GM18502 (cell line): ENCODE results near the gene ACP5.
"Not testable (repeated sequence)": the region's sequence is repeated elsewhere in the genome, so short reads cannot be mapped to it uniquely, and the experiment has no call there.

Experiments
- ATAC-seq: cut with Tn5 transposase; IDR thresholded peaks from one replicate; pipeline ENCODE4 v1.9.1; 2021; ENCODE audit warnings: mild to moderate bottlenecking; ENCODE audit not compliant: unreplicated experiment, poor library complexity

The ACP5 gene

DNA sequence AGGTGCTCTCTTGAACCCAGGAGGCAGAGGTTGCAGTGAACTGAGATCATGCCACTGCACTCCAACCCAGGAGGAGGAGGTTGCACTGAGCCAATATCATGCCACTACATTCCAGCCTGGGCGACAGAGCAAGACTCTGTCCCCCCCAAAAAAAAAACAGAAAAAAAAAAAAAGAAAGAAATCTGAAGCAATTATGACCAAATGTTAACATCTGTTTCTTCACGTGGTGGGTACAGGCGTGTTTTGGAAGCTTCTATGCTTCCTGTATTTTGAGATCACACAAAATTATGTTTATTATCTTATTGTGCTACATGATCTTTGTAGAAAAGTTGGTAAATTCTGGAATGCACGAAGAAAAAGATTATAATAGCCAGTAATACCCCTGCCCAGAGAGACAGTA is 2.7 kb upstream of the ACP5 start:
- ATAC-seq: no peak

DNA sequence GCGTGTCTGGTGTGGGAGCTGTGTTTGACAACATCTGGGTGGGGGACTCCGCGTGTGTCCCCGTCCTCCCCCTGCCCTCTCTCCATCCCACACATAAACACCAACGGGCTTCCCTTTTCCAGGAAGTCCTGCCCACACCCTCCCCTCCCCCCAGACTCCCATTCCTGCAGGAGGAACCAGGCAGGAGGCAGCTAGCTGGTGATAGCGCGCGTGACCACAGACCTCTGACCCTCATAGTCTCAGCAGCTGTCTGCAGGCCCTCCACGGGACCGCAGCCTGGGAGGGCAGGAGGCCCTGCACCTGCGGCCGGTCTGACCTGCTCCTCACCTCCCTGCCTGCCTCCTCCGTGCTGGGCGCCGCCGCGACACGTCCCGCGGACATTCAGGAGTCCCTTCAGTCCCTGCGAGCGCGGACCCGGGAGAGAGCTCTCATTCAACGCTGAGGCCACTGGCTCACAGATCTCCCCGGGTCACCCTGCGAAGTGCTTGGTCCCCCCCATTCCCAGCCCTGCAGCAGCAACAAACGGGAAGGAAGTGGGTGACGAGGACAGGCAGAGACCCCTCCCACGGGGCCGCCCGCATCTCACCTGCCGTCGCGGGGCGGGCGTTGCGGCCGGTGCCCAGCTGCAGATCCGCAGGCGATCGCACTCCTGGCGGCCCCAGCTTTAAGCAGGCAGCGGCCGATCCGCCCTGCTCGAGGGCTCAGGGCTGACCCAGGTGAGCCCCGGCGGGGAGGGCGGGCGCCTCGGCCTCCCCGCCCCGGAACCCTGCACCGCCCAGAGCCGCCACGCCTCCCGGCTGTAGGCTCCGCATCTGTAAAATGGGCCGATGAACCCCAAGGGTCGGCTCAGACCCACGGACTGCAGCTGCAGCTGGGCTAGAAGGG is 1.1 kb upstream of the ACP5 start:
- no peak for ATAC-seq

DNA sequence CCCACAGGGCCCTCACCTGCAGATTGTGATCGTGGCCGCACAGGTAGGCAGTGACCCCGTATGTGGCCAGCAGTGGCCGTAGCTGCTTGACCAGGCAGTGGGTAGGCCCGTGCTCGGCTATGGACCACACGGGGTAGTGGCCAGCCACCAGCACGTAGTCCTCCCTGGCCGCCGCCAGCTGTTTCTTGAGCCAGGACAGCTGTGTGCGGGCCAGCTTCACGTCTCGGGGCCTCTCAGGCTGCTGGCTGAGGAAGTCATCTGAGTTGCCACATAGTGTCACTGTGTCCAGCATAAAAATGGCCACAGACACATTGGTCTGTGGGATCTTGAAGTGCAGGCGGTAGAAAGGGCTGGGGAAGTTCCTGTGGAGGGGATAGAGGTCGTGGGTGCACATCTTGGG is 1.2 kb downstream of the ACP5 start:
- no peak for ATAC-seq

DNA sequence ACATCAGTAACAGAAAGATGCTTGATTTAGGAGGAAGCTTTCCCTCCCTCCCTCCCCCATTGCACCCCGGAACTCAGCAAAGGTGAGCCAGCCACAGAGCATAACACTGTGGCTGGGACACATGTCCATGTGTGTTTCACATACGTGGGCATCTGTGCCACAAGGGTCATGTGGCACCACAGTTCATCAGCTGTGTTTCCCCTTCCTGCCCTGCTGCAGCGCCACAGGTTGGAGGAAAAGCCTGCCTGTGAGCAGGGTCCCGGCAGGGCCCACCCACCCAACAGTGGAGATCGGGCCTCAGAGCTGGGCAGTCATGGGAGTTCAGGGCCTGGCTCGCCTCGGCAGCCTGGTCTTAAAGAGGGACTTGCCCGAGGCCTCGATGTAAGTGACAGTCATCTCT is 2.8 kb downstream of the ACP5 start:
- no peak for ATAC-seq

DNA sequence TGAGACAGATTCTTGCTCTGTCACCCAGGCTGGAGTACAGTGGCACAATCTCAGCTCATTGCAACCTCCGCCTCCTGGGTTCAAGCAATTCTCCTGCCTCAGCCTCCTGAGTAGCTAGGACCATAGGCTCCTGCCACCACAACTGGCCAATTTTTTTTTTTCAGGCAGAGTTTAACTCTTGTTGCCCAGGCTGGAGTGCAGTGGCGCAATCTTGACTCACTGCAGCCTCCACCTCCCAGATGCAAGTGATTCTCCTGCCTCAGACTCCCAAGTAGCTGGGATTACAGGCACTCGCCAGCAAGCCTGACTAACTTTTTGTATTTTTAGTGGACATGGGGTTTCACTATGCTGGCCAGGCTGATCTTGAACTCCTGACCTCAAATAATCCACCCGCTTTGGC is 3.7 kb downstream of the ACP5 start:
- not testable (repeated sequence) for ATAC-seq

DNA sequence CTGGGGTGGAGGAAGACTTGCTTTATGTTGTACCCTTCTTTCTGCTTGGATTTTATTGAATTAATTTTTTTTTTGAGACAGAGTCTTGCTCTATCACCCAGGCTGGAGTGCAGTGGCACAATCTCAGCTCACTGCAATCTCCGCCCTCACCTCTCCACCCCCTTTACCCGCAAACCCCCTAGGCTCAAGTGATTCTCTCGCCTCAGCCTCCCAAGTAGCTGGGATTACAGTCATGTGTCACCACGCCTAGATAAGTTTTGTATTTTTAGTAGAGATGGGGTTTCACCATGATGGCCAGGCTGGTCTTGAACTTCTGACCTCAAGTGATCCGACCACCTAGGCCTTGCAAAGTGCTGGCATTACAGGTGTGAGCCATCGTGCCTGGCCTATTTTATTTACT is 4.1 kb downstream of the ACP5 start:
- not testable (repeated sequence) for ATAC-seq

DNA sequence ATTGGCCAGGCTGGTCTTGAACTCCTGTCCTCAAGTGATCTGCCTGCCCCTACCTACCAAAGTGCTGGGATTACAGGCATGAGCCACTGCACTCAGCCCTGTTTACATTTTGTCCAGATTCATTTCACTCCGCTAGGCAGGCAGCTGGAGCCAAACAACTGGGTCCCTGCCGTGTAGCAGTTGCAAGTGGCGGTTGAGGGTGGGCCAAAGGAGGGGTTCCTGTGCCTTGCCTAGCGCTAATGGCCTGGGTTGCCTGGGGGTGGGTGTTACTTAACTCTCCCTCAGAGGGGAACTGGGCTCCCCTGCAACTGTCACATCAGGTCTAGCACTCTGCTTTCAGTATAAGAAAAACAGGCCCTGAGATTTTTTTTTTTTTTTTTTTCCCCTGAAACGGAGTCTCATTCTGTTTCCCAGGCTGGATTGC is 7.4 kb downstream of the ACP5 start:
- ATAC-seq: no peak

DNA sequence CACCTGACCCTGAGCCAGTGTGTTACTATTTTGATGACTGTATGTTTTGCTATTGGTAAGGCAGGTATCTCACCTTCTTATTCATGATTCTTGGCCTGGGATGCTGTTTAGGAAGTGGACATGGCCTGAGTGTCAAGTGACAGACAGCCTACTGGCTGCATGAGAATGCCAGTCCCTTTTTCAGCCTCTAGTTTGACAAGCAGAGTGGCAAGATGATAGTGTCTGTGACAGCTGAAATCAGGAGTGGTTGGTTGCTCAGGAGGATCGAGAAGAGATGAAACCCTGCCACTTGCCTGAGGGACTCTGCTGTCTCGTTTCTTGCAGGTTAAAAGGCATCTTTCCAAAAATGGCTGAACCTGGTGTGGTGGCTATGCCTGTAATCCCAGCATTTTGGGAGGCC is 11.3 kb downstream of the ACP5 start:
- no peak for ATAC-seq

DNA sequence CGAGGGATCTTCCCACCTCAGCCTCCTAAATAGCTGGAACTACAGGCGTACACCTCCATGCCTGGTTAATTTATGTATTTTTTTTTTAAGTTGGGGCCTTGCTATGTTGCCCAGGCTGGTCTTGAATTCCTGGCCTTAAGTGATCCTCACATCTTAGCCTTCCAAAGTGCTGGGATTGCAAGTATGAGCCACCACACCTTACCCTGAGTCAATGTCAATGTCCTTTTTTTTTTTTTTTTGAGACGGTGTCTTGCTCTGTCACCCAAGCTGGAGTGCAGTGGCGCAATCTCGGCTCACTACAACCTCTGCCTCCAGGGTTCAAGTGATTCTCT is 11.8 kb downstream of the ACP5 start:
- not testable (repeated sequence) for ATAC-seq

DNA sequence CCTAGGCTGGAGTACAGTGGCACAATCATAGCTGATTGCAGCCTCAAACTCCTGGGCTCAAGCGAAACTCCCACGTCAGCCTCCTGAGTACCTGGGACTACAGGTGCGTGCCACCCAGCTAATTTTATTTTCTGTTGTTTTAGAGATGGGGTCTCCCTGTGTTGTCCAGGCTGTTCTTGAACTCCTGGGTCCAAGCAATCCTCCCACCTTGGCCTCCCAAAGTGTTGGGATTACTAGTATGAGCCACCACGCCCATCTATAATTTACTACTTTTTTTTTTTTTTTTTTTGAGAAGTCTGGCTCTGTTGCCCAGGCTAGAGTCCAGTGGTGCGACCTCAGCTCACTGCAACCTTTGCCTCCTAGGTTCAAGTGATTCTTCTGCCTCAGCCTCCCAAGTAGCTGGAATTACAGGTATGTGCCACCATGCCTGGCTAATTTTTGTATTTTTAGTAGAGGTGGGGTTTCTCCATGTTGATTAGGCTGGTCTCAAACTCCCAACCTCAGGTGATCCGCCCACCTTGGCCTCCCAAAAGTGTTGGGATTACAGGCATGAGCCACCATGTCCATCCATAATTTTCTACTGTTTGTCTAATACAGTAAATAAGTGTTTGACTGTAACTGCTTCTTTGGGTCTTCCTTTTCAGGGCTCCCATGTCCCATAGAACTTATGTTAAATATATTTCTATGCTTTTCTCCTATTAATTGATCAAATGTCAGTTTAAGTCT is 13.2 kb downstream of the ACP5 start:
- not testable (repeated sequence) for ATAC-seq

DNA sequence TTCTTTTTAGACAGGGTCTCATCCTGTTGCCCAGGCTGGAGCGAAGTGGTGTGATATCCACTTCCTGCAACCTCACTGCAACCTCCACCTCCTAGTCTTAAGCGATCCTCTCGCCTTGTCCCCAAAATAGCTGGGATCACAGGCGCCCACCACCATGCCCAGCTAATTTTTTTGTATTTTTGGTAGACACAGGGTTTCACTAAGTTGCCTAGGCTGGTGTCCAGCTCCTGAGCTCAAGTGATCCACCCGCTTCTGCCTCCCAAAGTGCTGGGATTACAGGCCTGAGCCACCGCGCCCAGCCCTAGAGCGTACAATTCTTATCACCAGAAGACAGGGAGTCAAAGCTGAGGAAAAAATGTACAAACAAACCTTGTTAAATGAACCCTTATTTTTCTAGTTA is 13.9 kb downstream of the ACP5 start:
- ATAC-seq: no peak

DNA sequence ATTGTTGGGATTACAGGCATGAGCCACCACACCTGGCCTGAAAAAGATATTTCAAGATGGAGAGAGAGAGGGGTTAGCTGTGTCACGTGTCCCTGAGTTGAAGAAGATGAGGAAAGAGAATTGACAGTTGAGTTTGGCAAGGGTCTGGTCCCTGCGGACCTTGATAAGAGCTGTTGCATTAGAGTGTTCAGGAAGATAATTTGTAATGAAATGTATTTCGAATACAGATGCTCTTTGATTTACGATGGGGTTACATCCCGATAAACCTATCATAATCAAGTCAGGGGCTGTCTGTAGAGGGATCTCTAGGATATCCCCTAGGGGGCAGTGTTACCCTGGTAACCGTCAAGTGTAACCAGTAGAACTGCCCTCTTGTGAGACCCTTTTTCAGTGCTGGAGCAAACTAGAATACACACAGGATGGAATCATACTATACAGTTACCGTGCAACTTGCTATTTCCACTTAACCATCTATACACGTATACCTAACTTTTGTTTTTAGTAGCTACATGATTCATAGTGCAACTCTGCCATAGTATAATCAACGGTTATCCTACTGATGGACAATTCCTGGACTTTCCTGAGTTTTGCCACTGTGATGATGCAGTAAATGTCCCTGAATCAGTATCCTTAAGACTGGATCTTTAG is 16.9 kb downstream of the ACP5 start:
- ATAC-seq: no peak

DNA sequence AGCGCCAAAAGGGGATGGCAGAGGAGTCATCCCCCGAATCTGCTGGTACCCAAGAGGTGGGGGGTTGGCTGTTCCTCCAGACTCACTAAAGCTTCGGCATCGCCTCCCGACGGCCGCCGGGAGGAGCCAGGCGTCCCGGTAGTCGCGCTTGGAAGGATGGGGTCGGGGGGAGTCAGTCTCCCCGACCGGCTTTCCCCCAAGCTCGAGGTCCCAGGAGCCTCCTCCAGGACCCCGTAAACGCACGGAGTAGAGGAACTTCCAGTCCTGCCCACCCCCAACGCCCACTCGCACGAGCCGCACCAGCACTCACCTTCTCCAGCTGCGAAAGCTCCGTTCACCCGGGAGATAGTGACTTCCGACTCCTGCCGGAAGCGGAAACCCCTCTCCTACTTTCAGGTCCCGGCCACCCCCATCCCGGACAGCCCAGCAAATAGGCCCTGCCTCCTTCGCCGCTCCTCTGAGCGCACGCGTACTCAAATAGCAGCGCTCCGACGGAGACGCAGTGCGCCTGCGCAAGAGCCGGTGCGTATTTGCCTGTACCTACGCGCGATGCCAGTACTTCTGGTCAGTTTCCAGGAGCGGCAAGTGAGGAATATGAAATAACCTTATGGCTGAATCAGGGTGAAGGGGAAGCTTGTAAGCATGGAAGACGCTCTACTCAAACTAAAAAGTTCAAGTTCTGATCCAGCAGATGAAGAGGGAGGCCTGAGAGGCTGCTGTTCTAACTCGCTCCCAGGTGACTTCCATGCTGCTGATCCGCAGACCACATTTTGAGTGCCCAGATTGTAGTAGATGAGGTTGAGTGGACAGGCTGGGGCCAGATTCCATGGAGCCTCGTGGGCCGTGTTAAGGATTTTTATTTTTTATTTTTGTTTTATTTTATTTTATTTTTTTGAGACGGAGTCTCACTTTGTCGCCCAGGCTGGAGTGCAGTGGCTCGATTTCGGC is 18.3 kb downstream of the ACP5 start, which contains the start of gene ELOF1:
Gene ELOF1 (minus strand): TSS at position 350 of the 948 bp plus-strand sequence. CDS start 4,883 bp downstream, outside the sequence.
- peak; percentile 79 for ATAC-seq

DNA sequence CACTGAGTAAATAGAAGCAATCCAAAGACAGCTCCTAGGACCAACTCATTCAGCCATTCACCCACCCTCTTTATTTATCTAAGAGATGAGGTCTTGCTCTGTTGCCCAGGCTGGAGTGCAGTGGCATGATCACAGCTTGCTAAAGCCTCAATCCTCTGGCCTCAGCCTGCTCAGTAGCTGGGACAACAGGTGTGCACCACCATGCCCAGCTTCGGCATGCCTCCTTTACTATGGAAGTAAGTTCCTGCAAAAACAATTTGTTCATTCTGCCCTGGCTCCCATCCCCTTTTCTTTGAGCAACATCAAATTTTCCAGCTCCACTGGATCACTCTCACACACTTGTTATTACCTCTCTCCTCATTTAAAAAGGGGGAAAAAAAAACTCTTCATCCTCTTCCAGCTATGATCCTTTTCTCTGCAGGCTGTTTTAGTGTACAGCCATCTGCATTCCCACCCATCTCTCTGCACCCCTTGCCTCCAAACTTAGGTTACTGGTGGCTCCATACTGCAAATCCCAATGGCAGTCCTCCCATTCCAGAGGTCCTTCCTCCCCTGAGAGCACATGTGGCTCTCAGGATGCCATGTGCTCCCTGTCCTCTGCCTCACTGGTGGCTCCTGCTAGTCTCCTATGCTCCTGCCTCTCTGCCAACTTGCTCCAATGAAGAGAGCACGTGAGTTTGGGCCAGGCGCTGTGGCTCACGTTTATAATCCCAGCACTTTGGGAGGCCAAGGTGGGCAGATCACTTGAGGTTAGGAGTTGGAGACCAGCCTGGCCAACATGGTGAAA is 20.6 kb downstream of the ACP5 start:
- no peak for ATAC-seq

DNA sequence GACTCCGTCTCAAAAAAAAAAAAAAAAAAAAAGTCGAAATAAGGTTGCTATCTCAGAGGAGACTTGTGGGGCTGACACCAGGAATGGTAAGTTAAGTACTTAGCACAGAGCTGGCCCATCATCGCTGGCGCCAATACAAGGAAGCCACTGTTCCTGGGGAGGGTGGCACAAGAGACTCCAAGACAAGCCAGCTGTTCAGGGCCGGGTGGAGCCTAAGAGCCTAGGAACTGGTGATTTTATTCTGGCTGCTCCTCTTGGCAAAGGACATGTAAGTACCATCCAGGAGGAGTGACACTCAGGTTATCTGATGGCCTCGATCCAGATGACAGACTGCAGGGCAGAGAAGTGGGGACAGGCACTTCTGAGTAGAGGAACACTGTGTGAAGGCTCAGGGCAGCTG is 22.2 kb downstream of the ACP5 start:
- no peak for ATAC-seq

DNA sequence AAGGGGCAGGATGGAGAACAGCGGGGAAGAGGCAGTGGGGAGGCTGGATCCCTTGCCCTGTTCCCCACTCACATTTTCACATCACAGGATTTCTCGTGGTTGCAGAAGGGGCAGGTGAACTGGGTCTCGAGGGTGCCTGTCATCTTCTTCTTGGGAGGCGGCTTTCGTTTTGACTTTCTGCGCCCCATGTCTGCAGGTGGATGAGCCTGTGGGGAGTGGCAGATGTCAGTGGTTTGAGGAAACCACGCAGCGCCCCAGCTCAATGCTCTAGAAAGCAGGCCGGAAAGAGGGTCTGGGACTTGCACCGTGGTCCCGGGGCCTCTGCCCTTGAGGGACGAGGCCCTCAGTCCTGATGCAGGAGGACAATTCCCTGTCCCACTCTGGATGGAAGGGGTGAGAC is 23.3 kb downstream of the ACP5 start:
- no peak for ATAC-seq

DNA sequence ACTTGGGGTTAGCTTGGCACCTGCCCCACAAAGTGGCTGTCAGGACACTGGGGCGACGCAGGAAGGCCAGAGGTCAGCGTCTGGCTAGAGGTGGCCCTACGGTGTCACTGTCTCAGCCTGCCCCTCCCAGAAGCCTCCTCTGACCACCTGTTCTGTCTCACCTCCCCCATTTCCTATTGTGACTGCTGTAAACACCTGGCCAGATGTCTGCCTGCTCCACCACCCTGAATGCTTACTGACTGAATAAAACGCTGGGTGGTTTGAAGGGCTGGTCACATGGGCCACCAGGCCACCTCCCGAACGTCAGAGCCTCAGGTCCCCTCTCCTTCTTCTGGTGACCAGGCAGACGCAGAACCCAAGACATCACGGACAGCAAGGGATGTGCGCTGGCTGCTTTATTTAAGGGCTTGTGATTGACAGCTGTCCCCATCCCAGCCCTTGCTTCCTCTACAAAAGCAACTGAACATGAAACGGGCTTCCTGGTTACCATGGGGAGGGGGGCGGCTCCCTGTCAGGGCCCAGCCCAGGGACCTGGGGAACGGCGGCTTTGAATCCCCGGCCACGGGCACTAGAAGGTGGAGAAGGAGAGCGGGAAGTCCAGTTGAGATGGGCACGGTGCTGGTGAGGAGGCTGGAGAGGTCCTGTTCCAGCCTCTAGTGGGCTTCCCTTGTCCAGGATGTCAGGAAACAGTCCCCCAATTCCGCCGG is 24.6 kb downstream of the ACP5 start:
- no peak for ATAC-seq

DNA sequence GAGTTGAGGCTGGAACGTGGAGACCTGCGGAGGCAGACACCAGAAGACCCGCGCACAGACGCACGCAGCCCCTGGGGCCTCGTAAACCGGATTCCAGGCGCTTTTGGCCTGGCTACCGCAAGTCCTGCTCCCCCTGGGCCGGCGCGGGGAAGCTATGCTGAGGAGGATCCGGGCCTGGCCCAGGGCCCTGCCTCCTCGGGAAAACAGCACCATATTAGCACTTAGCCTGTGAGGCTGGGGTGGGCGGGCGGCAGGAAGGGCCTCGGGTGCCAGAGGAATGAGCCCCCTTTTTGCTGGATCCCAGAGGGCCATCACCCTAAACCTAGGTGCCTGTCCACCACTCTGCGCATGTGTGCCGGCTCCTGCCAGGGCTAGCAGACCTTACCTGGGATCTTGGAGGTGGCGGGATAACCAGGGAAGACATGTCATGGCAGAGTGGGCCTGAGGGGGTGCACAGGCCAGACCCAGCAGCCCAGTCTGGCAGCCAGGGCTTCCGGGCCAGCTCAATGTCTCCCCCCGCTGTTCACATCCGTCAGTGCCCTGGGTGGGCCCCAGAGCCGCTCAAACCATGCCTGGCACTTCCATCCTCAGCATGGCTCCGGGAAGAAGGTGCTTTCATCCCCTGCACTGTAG is 25.7 kb downstream of the ACP5 start:
- ATAC-seq: no peak
